Suprapubic skin (tissue), 4 donors: Measurements from ENCODE around the gene ARX.

ENCODE experiments used
- EP300 ChIP-seq: sonication (generic); formaldehyde crosslinking; IDR thresholded peaks from one replicate; pipeline ENCODE4 v1.6.1; 2017; ENCODE audit warnings: antibody characterized with exemption
- POLR2A ChIP-seq, 2 donors: fragments of 450-650 bp; IDR thresholded peaks; one replicate each; pipeline ENCODE4 v1.6.1; 2017; ENCODE audit warnings: antibody characterized with exemption in 2 of 2, mild to moderate bottlenecking in 2 of 2, moderate library complexity in 2 of 2
- POLR2AphosphoS5 ChIP-seq, 3 donors: sonication (generic); formaldehyde crosslinking; IDR thresholded peaks; one replicate each; pipeline ENCODE4 v1.6.1; 2017; ENCODE audit warnings: antibody characterized with exemption in 3 of 3
- TF ChIP-seq, protein P1 (sequence below), 2 donors: fragments of 200-600 bp in 1 of 2; fragments of 450-650 bp in 1 of 2; sonication (generic) in 1 of 2; IDR thresholded peaks; one replicate each; pipeline ENCODE4 v1.5.1; 2016 to 2019; ENCODE audit warnings: antibody characterized with exemption in 2 of 2, mild to moderate bottlenecking in 1 of 2, moderate library complexity in 1 of 2

DNA sequence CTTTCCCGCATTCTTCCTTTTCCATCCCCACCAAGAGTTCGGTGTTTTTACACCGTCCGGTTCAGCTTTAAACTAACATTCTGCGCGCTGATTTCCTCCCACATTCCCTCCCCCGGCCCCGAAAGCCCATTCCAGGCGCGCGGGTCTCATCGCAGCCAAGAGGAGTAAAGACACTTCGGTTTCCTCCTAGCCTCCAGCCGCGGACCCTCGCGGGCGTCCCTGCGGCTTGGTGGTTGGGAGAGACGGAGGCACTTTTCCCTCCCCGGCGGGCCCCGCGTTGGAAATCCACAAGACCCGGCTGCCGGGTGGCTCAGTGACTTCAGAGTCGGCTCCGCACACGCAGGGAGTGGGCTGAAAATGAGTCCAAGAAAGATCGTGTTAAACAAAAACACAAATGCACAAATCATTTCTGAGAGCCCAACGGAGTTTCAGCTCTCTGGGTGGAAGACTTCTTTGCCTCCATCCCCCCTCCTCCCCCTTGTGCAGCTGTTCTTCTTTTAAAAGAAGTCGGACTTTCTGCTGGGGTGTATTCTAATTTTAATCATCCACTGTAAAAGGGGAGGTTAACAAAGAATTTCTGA, 2.0 kb upstream of the ARX start:
- no peak for TF ChIP-seq POLR2A (IDR thresholded peaks at IDR 0.05)
- no peak for TF ChIP-seq POLR2AphosphoS5 (IDR thresholded peaks at IDR 0.05)
- TF ChIP-seq, protein P1, sequence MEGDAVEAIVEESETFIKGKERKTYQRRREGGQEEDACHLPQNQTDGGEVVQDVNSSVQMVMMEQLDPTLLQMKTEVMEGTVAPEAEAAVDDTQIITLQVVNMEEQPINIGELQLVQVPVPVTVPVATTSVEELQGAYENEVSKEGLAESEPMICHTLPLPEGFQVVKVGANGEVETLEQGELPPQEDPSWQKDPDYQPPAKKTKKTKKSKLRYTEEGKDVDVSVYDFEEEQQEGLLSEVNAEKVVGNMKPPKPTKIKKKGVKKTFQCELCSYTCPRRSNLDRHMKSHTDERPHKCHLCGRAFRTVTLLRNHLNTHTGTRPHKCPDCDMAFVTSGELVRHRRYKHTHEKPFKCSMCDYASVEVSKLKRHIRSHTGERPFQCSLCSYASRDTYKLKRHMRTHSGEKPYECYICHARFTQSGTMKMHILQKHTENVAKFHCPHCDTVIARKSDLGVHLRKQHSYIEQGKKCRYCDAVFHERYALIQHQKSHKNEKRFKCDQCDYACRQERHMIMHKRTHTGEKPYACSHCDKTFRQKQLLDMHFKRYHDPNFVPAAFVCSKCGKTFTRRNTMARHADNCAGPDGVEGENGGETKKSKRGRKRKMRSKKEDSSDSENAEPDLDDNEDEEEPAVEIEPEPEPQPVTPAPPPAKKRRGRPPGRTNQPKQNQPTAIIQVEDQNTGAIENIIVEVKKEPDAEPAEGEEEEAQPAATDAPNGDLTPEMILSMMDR (IDR thresholded peaks at IDR 0.05), result no peak
- no peak for TF ChIP-seq EP300
